OCI-LY7 (cell line): ENCODE measurements around the gene KAZN. TPM values are rescaled to one million over a fixed set of nuclear protein-coding genes. Genes with fewer than 3 reads are reported as not detected.

Experiments used
- BruUV-seq: library from RNA; stranded (reverse); fragments of 400-500 nt; replicated peaks from 2 replicates; lab custom pipeline; 2021; lab: Mats Ljungman, UMichigan
- CTCF ChIA-PET: fragments of 300-600 bp; sonication (Branson Sonifier 250); formaldehyde crosslinking; loops from one replicate; lab custom pipeline; 2022; ENCODE audit warnings: antibody characterized with exemption; ENCODE audit not compliant: unreplicated experiment; lab: Charles Lee
- POLR2A ChIA-PET: fragments of 300-600 bp; sonication (Branson Sonifier 250); formaldehyde crosslinking; loops from one replicate; lab custom pipeline; 2022; ENCODE audit warnings: antibody characterized with exemption; lab: Charles Lee
- DNase-seq: peaks from one replicate; pipeline ENCODE4 v3.0.0-alpha.2; 2015; ENCODE audit warnings: low spot score
- H2AFZ ChIP-seq: fragments of 200-600 bp; sonication (generic), shearing (Covaris generic); 2 replicates; pipeline ENCODE4 v1.6.1; 2014; ENCODE audit warnings: mild to moderate bottlenecking, antibody characterized with exemption, low read length, moderate library complexity
- H3K27ac ChIP-seq: fragments of 200-600 bp; sonication (generic); 2 replicates; pipeline ENCODE4 v1.5.1; 2014; ENCODE audit warnings: mixed run types, low read depth, mild to moderate bottlenecking, moderate library complexity, low read length, inconsistent platforms; ENCODE audit not compliant: poor library complexity, severe bottlenecking
- H3K36me3 ChIP-seq: fragments of 200-600 bp; sonication (generic); 2 replicates; pipeline ENCODE4 v1.6.1; 2014; ENCODE audit warnings: mild to moderate bottlenecking, antibody characterized with exemption, low read length, moderate library complexity, mixed read lengths; ENCODE audit not compliant: insufficient read depth
- H3K4me1 ChIP-seq: fragments of 200-600 bp; sonication (generic); 2 replicates; pipeline ENCODE4 v1.5.1; 2014; ENCODE audit warnings: mild to moderate bottlenecking, low read length; ENCODE audit not compliant: insufficient read depth, poor library complexity, severe bottlenecking
- H3K4me2 ChIP-seq: fragments of 200-600 bp; sonication (generic); 2 replicates; pipeline ENCODE4 v1.6.1; 2014; ENCODE audit warnings: mild to moderate bottlenecking, low read length
- H3K4me3 ChIP-seq: fragments of 200-600 bp; sonication (generic); 2 replicates; pipeline ENCODE4 v1.5.1; 2014; ENCODE audit warnings: mild to moderate bottlenecking, low read depth, low read length; ENCODE audit not compliant: poor library complexity, severe bottlenecking
- H3K79me2 ChIP-seq: fragments of 200-600 bp; sonication (generic); 2 replicates; pipeline ENCODE4 v1.6.1; 2016; ENCODE audit warnings: low read depth, mild to moderate bottlenecking, low read length, moderate library complexity, mixed read lengths; ENCODE audit not compliant: insufficient read depth
- H3K9me2 ChIP-seq: fragments of 200-600 bp; sonication (generic); 2 replicates; pipeline ENCODE4 v1.6.1; 2016; ENCODE audit warnings: mild to moderate bottlenecking, low read length, mixed read lengths; ENCODE audit not compliant: insufficient read depth
- H3K9me3 ChIP-seq: fragments of 200-600 bp; sonication (generic); 2 replicates; pipeline ENCODE4 v1.6.1; 2014; ENCODE audit warnings: mild to moderate bottlenecking, mixed run types, low read length, mixed read lengths
- H4K20me1 ChIP-seq: fragments of 200-600 bp; sonication (generic); 2 replicates; pipeline ENCODE4 v1.6.1; 2014; ENCODE audit warnings: mild to moderate bottlenecking, antibody characterized with exemption, low read length, moderate library complexity, mixed read lengths; ENCODE audit not compliant: insufficient read depth
- EZH2phosphoT487 ChIP-seq: fragments of 200-600 bp; sonication (generic); IDR thresholded peaks from 2 replicates; pipeline ENCODE4 v1.6.1; 2018; ENCODE audit warnings: low read depth, borderline replicate concordance, mild to moderate bottlenecking, mixed run types, antibody characterized with exemption, low read length, moderate library complexity, mixed read lengths
- intact Hi-C: fragments of 100-400 bp; cut with micrococcal nuclease; formaldehyde crosslinking; loops from one replicate; pipeline ENCODE4 v1.10.0; 2022; ENCODE audit not compliant: unreplicated experiment
- total RNA-seq, 2 experiments: library from RNA; depleted of rRNA in 1 of 2; stranded (reverse); fragments of >200 nt in 1 of 2; shearing (Covaris generic) in 1 of 2; gene quantifications; 2 replicates each; pipeline ENCODE4 v1.2.3, GENCODE V29; 2014 to 2022
- TF ChIP-seq, protein P1 (sequence below): fragments of 200-600 bp; sonication (generic); conservative IDR thresholded peaks from 2 replicates; pipeline ENCODE4 v1.5.1; 2014; ENCODE audit warnings: mild to moderate bottlenecking, antibody characterized with exemption, low read length, moderate library complexity, mixed read lengths

KAZN gene
- total RNA-seq, 2 experiments from 2014 or later: 0.40 to 2.4 TPM

- ChIA-PET POLR2A (no interaction called here), CTCF (no interaction called here)
- H3K27ac ChIP-seq: no peak overlapping the region
- no peaks in the 10 kb centered on the region for H3K4me1 ChIP-seq
- TF ChIP-seq EZH2phosphoT487: no peak
- TF ChIP-seq, protein P1, sequence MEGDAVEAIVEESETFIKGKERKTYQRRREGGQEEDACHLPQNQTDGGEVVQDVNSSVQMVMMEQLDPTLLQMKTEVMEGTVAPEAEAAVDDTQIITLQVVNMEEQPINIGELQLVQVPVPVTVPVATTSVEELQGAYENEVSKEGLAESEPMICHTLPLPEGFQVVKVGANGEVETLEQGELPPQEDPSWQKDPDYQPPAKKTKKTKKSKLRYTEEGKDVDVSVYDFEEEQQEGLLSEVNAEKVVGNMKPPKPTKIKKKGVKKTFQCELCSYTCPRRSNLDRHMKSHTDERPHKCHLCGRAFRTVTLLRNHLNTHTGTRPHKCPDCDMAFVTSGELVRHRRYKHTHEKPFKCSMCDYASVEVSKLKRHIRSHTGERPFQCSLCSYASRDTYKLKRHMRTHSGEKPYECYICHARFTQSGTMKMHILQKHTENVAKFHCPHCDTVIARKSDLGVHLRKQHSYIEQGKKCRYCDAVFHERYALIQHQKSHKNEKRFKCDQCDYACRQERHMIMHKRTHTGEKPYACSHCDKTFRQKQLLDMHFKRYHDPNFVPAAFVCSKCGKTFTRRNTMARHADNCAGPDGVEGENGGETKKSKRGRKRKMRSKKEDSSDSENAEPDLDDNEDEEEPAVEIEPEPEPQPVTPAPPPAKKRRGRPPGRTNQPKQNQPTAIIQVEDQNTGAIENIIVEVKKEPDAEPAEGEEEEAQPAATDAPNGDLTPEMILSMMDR: no peak
- intact Hi-C loops: no loop called here
- no peak overlapping the region for H3K4me3 ChIP-seq
- H4K20me1 ChIP-seq: no peaks in the 10 kb centered on the region
- no peaks in the 10 kb centered on the region for H3K79me2 ChIP-seq
- H2AFZ ChIP-seq: no peak overlapping the region
- H3K4me2 ChIP-seq: no peak overlapping the region
- DNase-seq: no peak
- H3K9me3 ChIP-seq: no peaks in the 10 kb centered on the region
- BruUV-seq: no TSS peak
- no peaks in the 10 kb centered on the region for H3K9me2 ChIP-seq
- H3K36me3 ChIP-seq: no peaks in the 10 kb centered on the region
These were observed 5.2 kb upstream of the KAZN start for GRCh38 chr1:14593302-14593701.

DNA sequence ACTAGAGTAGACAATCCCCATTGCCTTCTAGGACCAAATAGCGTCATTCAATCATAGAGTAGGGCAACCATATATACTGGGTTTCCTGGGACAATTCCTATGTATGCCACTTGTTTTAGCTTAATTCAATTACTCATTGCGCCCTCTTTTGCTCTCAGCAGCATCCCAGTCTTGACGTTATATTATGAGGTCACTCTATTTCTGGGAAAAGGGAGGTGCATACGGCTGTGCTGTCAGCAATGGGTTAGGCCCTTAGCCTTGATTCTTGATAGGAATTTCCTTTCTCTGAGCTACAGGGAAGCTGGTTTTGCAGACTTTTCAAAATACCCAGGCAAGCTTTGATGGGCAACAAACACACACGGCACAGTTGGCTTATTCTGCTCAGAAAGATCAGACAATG is 4.4 kb upstream of the KAZN start:
- no peak overlapping the region for H2AFZ ChIP-seq
- no peak for DNase-seq
- CTCF ChIA-PET: no interaction called here
- no peak overlapping the region for H3K27ac ChIP-seq
- no peaks in the 10 kb centered on the region for H3K4me1 ChIP-seq
- no peaks in the 10 kb centered on the region for H3K79me2 ChIP-seq
- H3K4me2 ChIP-seq: no peak overlapping the region
- no peaks in the 10 kb centered on the region for H3K9me3 ChIP-seq
- H4K20me1 ChIP-seq: no peaks in the 10 kb centered on the region
- intact Hi-C loops: no loop called here
- H3K4me3 ChIP-seq: no peak overlapping the region
- no peaks in the 10 kb centered on the region for H3K36me3 ChIP-seq
- no TSS peak for BruUV-seq
- POLR2A ChIA-PET: no interaction called here
- H3K9me2 ChIP-seq: no peaks in the 10 kb centered on the region
- TF ChIP-seq, protein P1: no peak
- no peak for TF ChIP-seq EZH2phosphoT487

DNA sequence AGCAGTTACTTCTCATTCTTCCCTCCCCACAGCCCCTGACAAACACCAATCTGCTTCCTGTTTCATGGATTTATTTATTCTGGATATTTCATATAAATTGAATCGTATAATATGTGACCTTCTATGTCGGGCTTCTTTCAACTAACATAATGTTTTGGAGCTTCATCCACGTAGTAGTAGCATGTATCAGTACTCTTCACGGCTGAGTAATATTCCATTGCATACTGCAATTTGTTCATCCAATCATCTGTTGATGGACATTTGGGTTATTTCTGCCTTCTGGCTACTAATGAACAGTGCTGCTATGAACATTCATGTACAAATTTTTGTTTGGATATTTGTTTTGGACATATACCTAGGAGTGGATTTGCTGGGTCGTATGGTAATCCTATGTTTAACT is 1.9 kb upstream of the KAZN start:
- no TSS peak for BruUV-seq
- no peak overlapping the region for H3K4me3 ChIP-seq
- no peaks in the 10 kb centered on the region for H4K20me1 ChIP-seq
- H3K4me1 ChIP-seq: peaks cover 12% of the 10 kb centered on the region
- no peaks in the 10 kb centered on the region for H3K9me3 ChIP-seq
- no peak for TF ChIP-seq EZH2phosphoT487
- TF ChIP-seq, protein P1: no peak
- no peaks in the 10 kb centered on the region for H3K9me2 ChIP-seq
- intact Hi-C loops: no loop called here
- no peak overlapping the region for H3K27ac ChIP-seq
- no peak overlapping the region for H2AFZ ChIP-seq
- no peak for DNase-seq
- CTCF ChIA-PET: no interaction called here
- H3K79me2 ChIP-seq: no peaks in the 10 kb centered on the region
- H3K4me2 ChIP-seq: no peak overlapping the region
- POLR2A ChIA-PET: no interaction called here
- no peaks in the 10 kb centered on the region for H3K36me3 ChIP-seq
